Activated CD4-positive, alpha-beta T cell treated with anti-CD3 and anti-CD28 coated beads, Interleukin-2, amount 10 ng/mL, durations not matched to agents 24 days and 14 days (primary cell): Measurements from ENCODE around the gene PPP1R15B. TPM values are rescaled to one million over a fixed set of nuclear protein-coding genes. Genes with fewer than 3 reads are reported as not detected.

Experiments used
- DNase-seq: peaks from one replicate; pipeline ENCODE4 v3.0.0; 2022
- H3K27ac Mint-ChIP-seq: one replicate; pipeline ENCODE4 v1.8.0; 2022; ENCODE audit warnings: mild to moderate bottlenecking, mixed read lengths
- H3K27me3 Mint-ChIP-seq: one replicate; pipeline ENCODE4 v1.8.0; 2022; ENCODE audit warnings: mixed read lengths
- H3K36me3 Mint-ChIP-seq: one replicate; pipeline ENCODE4 v1.8.0; 2022; ENCODE audit warnings: low read depth, mild to moderate bottlenecking, mixed read lengths
- H3K4me1 Mint-ChIP-seq: one replicate; pipeline ENCODE4 v1.8.0; 2021; ENCODE audit warnings: mixed read lengths
- H3K4me3 Mint-ChIP-seq: one replicate; pipeline ENCODE4 v1.8.0; 2022; ENCODE audit warnings: mild to moderate bottlenecking, moderate library complexity, mixed read lengths
- H3K9me3 Mint-ChIP-seq: one replicate; pipeline ENCODE4 v1.8.0; 2021; ENCODE audit warnings: mixed read lengths
- intact Hi-C: fragments of 100-400 bp; cut with micrococcal nuclease; formaldehyde crosslinking; loops from one replicate; pipeline ENCODE4 v1.15.1; 2023
- total RNA-seq: library from RNA; stranded (reverse); gene quantifications from 2 replicates; pipeline ENCODE4 v1.2.3, GENCODE V29; 2022

PPP1R15B gene
- total RNA-seq, 1 donor from 2014 or later: 70.9 TPM

DNA sequence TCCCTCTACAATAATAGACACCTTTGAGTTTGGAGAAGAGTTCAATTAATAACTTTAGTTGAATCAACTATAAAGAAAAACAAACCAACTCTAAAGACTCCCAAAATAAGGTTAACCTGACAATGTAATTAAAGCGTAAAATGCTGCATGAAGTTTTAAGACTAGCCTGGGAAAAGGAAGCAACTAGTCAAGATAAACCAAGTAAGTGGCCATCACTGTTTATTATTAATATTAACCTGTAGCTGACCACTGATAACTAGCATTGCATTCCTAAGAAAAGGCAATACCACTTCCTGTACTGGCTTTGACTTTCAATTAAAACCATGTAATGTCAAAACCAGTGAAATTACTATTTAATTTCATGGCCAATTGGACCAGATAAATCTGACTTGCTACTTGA lies 3.0 kb downstream of the PPP1R15B start:
- Mint-ChIP-seq H3K27me3 (no peaks in the 10 kb centered on the region), H3K4me1 (peaks cover 18% of the 10 kb centered on the region), H3K27ac (peak overlapping the region; percentile 58), H3K36me3 (peaks cover 60% of the 10 kb centered on the region), H3K9me3 (no peaks in the 10 kb centered on the region), H3K4me3 (peak overlapping the region; percentile 97)
- DNase-seq: no peak
- intact Hi-C loops: loop anchor here (5.0 kb wide), 1 partner anchor 546 kb away; the partner anchor contains the start of gene SNRPE

DNA sequence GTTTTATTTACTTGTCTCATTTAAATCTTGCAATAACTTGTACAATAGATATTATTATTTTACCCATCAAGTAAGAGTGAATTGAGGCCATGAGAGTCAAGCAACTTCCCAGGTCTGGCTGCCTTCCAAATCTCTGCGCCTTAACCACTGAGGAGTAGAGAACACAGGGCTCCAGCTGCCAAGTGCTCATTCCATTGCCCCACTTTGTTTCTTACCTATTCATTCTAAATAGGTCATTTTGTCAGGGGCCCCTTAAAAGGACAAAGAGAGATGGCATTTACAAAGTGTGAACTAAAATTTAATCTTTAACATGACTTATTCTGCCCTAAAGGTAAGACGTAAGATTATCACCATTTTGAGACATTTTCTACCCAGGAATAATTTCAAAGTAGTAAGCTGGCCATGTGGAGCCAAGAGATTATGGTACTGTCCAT lies 3.5 kb downstream of the PPP1R15B start:
- H3K4me3 Mint-ChIP-seq: peak overlapping the region; percentile 97
- no peaks in the 10 kb centered on the region for H3K9me3 Mint-ChIP-seq
- intact Hi-C loops: loop anchor here (5.0 kb wide), 1 partner anchor 546 kb away; the partner anchor contains the start of gene SNRPE
- no peak for DNase-seq
- peaks cover 60% of the 10 kb centered on the region for H3K36me3 Mint-ChIP-seq
- H3K4me1 Mint-ChIP-seq: peaks cover 18% of the 10 kb centered on the region
- H3K27me3 Mint-ChIP-seq: no peaks in the 10 kb centered on the region
- H3K27ac Mint-ChIP-seq: peak overlapping the region; percentile 58

DNA sequence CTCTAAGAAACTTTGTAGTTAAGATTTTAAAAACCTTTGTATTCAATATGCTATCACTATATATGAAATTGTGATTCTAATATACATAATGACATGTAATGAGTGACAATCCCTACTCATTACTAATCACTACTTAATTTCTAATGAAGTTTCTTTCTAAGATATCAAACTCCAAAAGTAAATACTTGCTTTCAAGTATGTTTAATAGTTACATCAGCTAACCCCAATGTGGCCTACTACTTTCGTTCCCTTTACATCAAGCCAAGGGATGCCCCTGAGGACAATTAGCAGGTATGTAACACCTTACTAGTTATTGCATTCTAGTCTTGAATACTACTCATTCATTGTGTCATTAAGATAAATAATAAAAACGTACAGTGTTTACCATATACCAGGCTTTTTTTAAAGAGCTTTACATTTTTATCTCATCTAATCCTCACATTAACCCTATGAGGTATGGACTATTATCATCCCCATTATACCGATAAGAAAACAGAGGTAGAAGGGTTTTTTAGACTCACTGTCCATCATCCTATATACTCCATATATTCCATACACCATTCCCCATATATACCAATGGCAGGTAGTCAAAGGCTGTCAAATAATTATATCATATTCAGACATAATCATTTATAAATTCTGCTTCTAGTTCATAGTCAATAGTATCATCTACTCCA lies 4.2 kb downstream of the PPP1R15B start:
- DNase-seq: no peak
- Mint-ChIP-seq H3K27ac (peak overlapping the region; percentile 58), H3K4me1 (peaks cover 15% of the 10 kb centered on the region), H3K27me3 (no peaks in the 10 kb centered on the region), H3K4me3 (peak overlapping the region; percentile 97), H3K9me3 (no peaks in the 10 kb centered on the region), H3K36me3 (peaks cover 60% of the 10 kb centered on the region)
- intact Hi-C loops: loop anchor here (5.0 kb wide), 1 partner anchor 545 kb away; the partner anchor contains the start of gene SNRPE

DNA sequence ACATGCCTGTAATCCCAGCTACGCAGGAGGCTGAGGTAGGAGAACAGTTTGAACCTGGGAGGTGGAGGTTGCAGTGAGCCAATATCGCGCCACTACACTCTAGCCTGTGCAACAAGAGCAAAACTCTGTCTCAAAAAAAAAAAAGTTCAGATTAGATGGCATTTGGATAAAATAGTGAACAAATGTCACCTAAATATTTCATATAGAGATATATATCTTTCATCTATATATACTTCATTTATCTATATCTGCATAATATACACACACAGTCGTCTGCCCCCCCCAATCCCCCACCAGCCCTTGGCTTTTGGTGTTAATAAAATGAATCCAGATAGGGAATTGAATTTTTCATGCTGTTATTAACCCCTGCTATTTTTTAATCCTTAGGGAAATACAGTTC lies 5.0 kb downstream of the PPP1R15B start:
- Mint-ChIP-seq H3K27ac (no peak overlapping the region), H3K9me3 (no peaks in the 10 kb centered on the region), H3K27me3 (no peaks in the 10 kb centered on the region), H3K36me3 (peaks cover 65% of the 10 kb centered on the region), H3K4me1 (peaks cover 13% of the 10 kb centered on the region), H3K4me3 (peak overlapping the region; percentile 97)
- intact Hi-C loops: loop anchor here (5.0 kb wide), 1 partner anchor 544 kb away; the partner anchor contains the start of gene SNRPE
- no peak for DNase-seq

DNA sequence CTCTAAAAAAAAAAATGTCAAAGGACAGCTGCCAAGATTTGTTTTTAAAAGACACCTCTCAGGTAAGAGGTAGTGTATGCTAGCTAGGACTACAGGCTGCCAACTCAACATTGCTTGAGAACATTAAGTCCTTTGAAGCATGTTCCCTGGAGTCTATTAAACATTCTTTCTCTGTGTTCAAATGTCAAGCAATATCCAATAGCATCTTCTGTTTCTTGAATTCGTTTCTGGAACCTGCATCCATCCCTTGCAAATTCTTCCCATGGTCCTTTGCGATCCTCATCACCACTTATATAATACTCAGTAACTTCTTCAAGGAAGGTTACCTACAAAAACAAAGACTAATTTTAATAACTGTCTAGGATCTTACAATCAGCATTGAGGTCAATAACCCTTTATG lies 5.6 kb downstream of the PPP1R15B start:
- intact Hi-C loops: loop anchor here (5.0 kb wide), 1 partner anchor 544 kb away; the partner anchor contains the start of gene SNRPE
- Mint-ChIP-seq H3K36me3 (peaks cover 70% of the 10 kb centered on the region), H3K4me3 (peak overlapping the region; percentile 97)

DNA sequence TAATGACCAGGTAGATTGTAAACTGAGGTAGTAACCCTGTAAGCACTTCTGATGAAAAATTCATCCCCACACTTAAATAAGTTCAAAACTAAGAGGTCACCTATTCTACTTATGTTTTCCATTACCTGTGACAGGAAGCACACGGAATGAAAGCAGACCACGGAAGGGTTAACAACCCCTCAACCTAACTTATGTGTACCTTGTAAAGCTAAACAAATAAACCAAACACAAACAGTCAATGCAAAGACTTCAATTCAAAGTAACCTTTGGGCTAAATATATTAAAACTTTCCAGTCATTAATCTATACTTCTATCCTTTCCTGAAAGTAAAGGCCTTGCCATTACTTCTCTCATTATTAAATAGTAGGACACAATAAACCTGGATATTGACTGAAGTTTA lies 7.0 kb downstream of the PPP1R15B start:
- no peak for DNase-seq
- H3K4me3 Mint-ChIP-seq: no peak overlapping the region
- H3K9me3 Mint-ChIP-seq: no peaks in the 10 kb centered on the region
- no peaks in the 10 kb centered on the region for H3K27me3 Mint-ChIP-seq
- H3K27ac Mint-ChIP-seq: no peak overlapping the region
- peaks cover 13% of the 10 kb centered on the region for H3K4me1 Mint-ChIP-seq
- intact Hi-C loops: loop anchor here (5.0 kb wide), 1 partner anchor 542 kb away; the partner anchor contains the start of gene SNRPE
- H3K36me3 Mint-ChIP-seq: peaks cover 70% of the 10 kb centered on the region

More for the DNA sequence above, 5.6 kb downstream of the PPP1R15B start:
- no peaks in the 10 kb centered on the region for H3K9me3 Mint-ChIP-seq
- H3K4me1 Mint-ChIP-seq: peaks cover 13% of the 10 kb centered on the region
- DNase-seq: no peak
- no peak overlapping the region for H3K27ac Mint-ChIP-seq
- H3K27me3 Mint-ChIP-seq: no peaks in the 10 kb centered on the region

DNA sequence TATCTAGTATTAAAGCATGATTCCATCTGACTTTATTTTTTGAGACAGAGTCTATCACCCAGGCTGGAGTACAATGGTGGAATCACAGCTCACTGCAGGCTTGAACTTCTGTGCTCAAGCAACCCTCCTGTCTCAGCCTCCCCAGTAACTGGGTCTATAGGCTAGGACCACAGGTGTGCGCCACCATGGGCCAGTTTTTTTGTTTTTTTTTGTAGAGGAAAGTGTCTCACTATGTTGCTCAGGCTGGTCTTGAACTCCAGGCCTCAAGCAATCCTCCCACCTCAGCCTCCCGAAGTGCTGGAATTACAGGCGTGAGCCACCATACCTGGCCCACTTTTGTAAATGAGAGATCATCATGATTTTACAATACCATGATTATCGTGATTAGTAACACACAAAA lies 9.2 kb downstream of the PPP1R15B start:
- Mint-ChIP-seq H3K9me3 (no peaks in the 10 kb centered on the region), H3K4me1 (peaks cover 15% of the 10 kb centered on the region), H3K4me3 (no peak overlapping the region), H3K36me3 (peaks cover 61% of the 10 kb centered on the region), H3K27ac (no peak overlapping the region), H3K27me3 (no peaks in the 10 kb centered on the region)
- intact Hi-C loops: no loop called here
- no peak for DNase-seq

DNA sequence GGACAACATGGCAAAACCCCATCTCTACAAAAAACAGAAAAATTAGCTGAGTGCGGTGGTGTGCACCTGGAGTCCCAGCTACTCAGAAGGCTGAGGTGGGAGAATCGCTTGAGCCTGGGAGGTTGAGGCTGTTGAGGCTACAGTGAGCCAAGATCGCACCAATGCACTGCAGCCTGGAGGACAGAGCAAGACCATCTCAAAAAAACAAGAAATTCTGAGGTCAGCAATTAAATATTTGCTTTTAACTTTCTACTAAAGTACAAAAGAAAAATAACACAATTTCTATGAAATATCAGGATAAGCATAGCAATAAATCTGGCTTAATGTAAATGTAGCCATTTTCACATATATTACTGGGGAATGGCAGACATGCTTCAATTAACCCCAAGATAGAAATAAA lies 9.9 kb downstream of the PPP1R15B start:
- no peak overlapping the region for H3K27ac Mint-ChIP-seq
- intact Hi-C loops: no loop called here
- no peak overlapping the region for H3K4me3 Mint-ChIP-seq
- no peaks in the 10 kb centered on the region for H3K27me3 Mint-ChIP-seq
- H3K36me3 Mint-ChIP-seq: peaks cover 58% of the 10 kb centered on the region
- H3K4me1 Mint-ChIP-seq: peaks cover 15% of the 10 kb centered on the region
- no peaks in the 10 kb centered on the region for H3K9me3 Mint-ChIP-seq
- DNase-seq: no peak

DNA sequence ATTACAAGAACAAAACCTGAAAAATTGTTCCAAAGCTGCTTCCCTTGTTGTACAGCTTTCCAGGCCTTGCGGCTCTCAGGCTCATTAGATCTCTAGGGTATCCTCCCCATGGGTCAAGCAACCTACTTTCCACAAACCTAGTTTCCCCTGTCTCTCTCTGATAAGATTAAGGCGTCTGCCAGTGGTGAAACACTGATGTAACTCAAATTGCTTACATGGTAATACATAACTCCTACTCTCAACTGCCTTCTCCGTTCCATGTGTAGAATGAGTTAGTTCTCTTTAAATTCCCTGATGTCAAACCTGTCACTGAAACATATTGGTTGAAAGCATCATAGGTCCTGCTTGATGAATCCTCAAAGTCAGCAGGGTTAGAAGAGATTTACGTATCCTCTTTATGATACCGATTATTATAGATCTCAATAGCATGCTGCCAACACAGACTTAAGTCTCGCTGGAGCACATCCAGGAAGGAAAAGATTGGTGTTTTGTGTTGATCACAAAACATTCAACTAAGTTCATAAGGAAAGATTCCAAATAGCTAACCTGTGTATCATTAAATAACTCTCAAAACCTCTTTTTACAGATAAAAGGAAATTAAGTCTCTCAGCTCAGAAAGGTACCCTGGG lies 10.6 kb downstream of the PPP1R15B start:
- no peak overlapping the region for H3K4me3 Mint-ChIP-seq
- intact Hi-C loops: no loop called here

DNA sequence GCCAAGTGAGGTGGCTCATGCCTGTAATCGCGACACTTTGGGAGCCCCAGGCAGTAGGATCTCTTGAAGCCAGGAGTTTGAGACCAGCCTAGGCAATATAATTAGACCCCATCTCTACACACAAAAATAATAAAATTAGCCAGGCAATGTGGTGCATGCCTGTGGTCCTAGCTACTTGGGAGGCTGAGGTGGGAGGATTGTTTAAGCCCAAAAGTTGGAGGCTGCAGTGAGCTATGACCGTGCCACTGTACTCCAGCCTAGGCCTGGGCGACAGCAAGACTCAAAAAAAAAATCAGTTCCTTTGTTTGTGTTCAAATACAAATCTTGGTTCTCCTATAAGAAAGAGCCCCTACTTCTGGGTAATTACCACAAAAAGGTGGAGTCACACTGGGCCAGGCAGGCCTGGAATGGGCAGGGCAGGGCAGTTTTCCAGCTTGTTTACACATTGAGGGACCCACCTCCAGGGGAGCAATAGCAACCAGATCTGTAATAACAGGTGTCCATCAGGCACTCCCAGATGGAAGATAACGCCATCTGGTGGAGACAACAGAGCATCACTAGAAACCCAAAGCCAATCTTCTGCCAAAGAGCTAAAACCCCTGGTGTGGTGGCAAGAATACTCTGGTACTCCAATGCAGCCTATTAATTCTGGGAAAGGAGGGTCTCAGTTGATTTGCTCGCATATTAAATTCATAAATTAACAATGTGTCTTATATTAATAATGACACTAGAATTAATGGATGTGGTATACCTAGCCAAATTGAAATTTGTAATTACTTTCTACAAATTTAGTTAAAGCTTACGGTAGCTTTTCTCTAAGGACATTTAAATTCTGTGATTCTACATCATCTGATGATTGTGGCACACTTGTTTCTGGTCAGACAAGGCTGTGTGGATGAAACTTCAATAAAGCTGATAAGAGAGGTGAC lies 13.2 kb downstream of the PPP1R15B start:
- peaks cover 52% of the 10 kb centered on the region for H3K36me3 Mint-ChIP-seq
- H3K4me1 Mint-ChIP-seq: peaks cover 2% of the 10 kb centered on the region
- intact Hi-C loops: loop anchor here (1.0 to 2.0 kb wide), 3 partner anchors 14 to 236 kb away; no protein-coding TSS in a partner anchor
- H3K9me3 Mint-ChIP-seq: no peaks in the 10 kb centered on the region
- peak; percentile 88 for DNase-seq
- no peaks in the 10 kb centered on the region for H3K27me3 Mint-ChIP-seq
- H3K27ac Mint-ChIP-seq: peak overlapping the region; percentile 66
- H3K4me3 Mint-ChIP-seq: no peak overlapping the region

More for the DNA sequence above, 10.6 kb downstream of the PPP1R15B start:
- H3K27me3 Mint-ChIP-seq: no peaks in the 10 kb centered on the region
- peaks cover 59% of the 10 kb centered on the region for H3K36me3 Mint-ChIP-seq
- no peaks in the 10 kb centered on the region for H3K9me3 Mint-ChIP-seq
- H3K4me1 Mint-ChIP-seq: peaks cover 13% of the 10 kb centered on the region
- DNase-seq: no peak
- H3K27ac Mint-ChIP-seq: no peak overlapping the region

DNA sequence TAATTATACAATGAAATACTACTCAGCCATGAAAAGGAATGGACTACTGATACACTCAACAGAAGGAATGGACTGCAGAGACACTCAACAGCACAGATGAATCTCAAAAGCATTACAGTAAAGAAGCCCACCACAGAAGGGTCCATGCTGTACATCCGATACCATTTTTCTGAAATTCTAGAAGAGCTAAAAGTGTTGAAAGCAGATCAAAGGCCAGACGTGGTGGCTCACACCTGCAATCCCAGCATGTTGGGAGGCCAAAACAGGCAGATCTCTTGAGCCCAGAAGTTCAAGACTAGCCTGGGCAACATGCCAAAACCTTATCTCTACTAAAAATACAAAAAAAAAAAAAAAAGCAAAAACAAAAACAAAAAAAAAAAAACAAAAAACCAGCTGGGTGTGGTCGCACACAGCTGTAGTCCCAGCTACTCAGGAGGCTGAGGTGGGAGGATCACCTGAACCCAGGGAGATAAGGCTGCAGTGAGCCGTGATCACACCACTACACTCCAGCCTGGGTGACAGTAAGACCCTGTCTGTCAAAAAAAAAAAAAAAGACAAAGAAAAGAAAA lies 15.5 kb downstream of the PPP1R15B start:
- no peak overlapping the region for H3K4me3 Mint-ChIP-seq
- no peak for DNase-seq
- peaks cover 42% of the 10 kb centered on the region for H3K36me3 Mint-ChIP-seq
- H3K27me3 Mint-ChIP-seq: no peaks in the 10 kb centered on the region
- intact Hi-C loops: no loop called here
- no peak overlapping the region for H3K27ac Mint-ChIP-seq
- no peaks in the 10 kb centered on the region for H3K9me3 Mint-ChIP-seq
- H3K4me1 Mint-ChIP-seq: peaks cover 2% of the 10 kb centered on the region

DNA sequence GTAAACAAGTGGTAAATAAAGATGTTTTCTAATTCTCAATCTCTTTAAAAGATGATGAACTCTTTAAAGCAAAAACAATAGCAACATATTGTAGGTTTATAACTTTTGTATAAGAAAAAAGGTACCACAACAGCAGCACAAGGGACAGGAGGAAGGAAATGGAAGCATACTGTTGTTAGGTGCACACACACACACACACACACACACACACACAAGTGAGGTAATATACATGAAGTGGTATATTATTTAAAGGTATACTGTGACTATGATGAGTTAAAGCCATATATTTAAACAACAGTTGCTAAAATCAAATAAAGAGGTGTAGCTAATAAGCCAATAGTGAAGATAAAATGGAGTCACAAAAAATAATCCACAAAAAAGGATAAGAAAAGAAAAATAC lies 20.0 kb downstream of the PPP1R15B start:
- intact Hi-C loops: no loop called here
- no peaks in the 10 kb centered on the region for H3K9me3 Mint-ChIP-seq
- H3K27ac Mint-ChIP-seq: no peak overlapping the region
- H3K4me3 Mint-ChIP-seq: no peak overlapping the region
- no peaks in the 10 kb centered on the region for H3K4me1 Mint-ChIP-seq
- DNase-seq: no peak
- H3K36me3 Mint-ChIP-seq: peaks cover 18% of the 10 kb centered on the region
- H3K27me3 Mint-ChIP-seq: no peaks in the 10 kb centered on the region

DNA sequence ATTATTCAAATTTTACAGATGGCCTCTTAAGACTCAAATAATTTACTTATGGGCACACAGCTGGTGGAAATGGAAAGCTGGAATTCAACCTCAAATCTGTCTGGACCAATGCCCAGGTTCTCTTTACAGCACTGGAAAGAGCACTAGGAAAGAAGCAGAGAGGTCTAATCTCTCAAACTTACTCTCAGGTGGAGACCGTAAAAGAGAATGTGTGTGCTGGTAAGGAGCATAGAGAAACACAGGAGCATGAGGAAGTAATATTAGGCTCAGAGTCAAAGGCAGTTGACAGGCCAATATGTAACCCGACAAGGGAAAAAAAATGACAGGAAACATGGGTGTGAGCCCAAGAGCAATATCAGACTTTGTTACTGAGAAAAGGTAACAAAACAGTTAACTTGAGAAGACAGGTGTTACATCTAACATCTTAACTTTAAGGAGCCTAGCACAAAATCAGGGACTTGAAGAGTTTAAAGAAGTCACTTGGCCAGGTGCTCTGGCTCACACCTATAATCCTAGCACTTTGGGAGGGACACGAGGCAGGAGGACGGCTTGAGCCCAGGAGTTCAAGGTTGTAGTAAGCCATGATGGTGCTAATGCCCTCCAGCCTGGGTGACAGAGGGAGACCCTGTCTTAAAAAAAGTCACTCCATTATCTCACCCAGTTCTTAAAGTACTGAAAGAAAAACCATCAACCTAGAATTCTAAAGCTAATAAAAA lies 20.7 kb downstream of the PPP1R15B start:
- Mint-ChIP-seq H3K4me3 (no peak overlapping the region), H3K27me3 (no peaks in the 10 kb centered on the region), H3K4me1 (no peaks in the 10 kb centered on the region), H3K27ac (no peak overlapping the region), H3K36me3 (peaks cover 13% of the 10 kb centered on the region), H3K9me3 (no peaks in the 10 kb centered on the region)
- intact Hi-C loops: no loop called here
- DNase-seq: no peak
